Thyroid gland (tissue), 4 donors: ENCODE measurements around the gene EDAR.

Source experiments
- POLR2A ChIP-seq, 2 donors: fragments of 450-650 bp; IDR thresholded peaks; one replicate each; pipeline ENCODE4 v1.6.1; 2017; ENCODE audit warnings: antibody characterized with exemption in 2 of 2, mild to moderate bottlenecking in 2 of 2, moderate library complexity in 1 of 2
- TF ChIP-seq, protein P1 (sequence below), 6 experiments: fragments of 200-600 bp in 3 of 6; fragments of 450-650 bp in 3 of 6; sonication (generic) in 3 of 6; IDR thresholded peaks; one replicate each; pipeline ENCODE4 v1.5.1; 2016 to 2019; ENCODE audit warnings: antibody characterized with exemption in 6 of 6, mild to moderate bottlenecking in 2 of 6, inconsistent platforms in 1 of 6, moderate library complexity in 1 of 6

DNA sequence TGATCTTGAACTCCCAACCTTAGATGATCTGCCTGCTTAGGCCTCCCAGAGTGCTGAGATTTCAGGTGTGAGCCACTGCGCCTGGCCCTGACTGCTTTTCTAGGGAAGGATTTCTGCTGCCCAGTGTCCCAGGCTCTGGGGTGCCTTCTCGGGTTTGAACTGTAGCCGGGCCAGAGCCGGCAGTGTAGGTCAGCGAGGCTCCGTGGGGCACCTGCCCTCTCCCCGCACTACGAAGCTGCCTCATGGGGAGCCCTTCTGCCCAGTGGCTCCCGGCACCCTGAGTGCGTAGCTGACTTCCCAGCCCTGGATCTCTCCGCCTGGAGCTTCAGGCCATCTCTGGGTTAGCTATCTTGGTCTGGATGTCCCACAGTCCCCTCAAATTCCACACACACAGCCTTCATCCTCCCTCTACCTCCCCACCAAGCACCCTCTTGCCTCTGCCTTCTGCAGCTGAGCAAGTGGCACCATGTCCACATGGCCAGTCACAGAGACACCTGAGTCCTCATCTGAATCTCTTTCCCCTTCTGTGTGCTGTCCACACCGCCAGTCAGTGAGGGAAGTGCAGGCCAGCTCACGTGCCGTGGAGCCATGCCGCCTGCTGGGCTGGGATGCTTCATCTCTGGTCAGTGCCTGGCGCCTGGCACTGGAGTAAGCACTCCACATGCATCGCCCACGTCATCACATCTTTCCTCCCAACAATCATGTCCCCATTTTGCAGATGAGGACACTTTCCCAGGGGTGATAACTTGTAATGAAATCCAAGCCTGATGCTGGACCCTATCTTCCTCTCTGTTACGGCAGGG lies 69.2 kb downstream of the EDAR start:
- TF ChIP-seq, protein P1, sequence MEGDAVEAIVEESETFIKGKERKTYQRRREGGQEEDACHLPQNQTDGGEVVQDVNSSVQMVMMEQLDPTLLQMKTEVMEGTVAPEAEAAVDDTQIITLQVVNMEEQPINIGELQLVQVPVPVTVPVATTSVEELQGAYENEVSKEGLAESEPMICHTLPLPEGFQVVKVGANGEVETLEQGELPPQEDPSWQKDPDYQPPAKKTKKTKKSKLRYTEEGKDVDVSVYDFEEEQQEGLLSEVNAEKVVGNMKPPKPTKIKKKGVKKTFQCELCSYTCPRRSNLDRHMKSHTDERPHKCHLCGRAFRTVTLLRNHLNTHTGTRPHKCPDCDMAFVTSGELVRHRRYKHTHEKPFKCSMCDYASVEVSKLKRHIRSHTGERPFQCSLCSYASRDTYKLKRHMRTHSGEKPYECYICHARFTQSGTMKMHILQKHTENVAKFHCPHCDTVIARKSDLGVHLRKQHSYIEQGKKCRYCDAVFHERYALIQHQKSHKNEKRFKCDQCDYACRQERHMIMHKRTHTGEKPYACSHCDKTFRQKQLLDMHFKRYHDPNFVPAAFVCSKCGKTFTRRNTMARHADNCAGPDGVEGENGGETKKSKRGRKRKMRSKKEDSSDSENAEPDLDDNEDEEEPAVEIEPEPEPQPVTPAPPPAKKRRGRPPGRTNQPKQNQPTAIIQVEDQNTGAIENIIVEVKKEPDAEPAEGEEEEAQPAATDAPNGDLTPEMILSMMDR (IDR thresholded peaks at IDR 0.05) = no peak
- no peak for TF ChIP-seq POLR2A (IDR thresholded peaks at IDR 0.05)
